Measurements from ENCODE around the gene DUXB. TPM values are rescaled to one million over a fixed set of nuclear protein-coding genes. Genes with fewer than 3 reads are reported as not detected.

DUXB gene
- total and polyA plus RNA-seq, 4 donors: not detected

DNA sequence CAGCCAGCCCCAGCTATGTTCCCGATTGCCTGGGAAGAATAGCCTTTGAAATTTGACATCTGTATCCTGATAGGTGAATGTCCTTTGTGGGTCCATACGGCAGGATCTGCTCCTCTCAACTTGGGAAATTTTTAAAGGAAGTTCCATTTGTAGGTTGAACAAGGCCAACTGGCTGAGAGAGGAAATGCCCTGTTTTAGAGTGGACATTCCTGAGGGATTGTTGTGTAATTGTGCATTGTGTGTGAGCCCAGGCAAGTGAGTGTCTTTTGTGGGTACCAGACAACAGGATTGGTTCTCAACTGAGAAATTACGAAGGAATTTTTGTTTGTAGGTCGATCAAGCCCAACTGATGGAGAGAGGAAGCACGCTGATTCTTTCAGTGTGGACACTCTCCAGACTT lies 21.9 kb downstream of the DUXB start:
- no peak overlapping the region for H3K4me3 ChIP-seq
- no peak for ATAC-seq (ENCODE audit: insufficient read depth, low FRiP score)
- WGBS, 2 donors: 78 to 84% methylated on average over 5 of the region's 5 CpGs
- H3K4me1 ChIP-seq (ENCODE audit: control insufficient read depth in 5 of 5, insufficient read depth in 5 of 5, low read length in 5 of 5): peaks cover 0 to 6% (median 0%) of the 10 kb centered on the region in 5 donors
- no peaks in the 10 kb centered on the region for H3K27me3 ChIP-seq (ENCODE audit: control insufficient read depth in 3 of 3, insufficient read depth in 3 of 3, low read length in 2 of 3)
- H3K9ac ChIP-seq (ENCODE audit: insufficient read depth in 1 of 2, low read length in 2 of 2): no peak overlapping the region
- TF ChIP-seq, protein P1, sequence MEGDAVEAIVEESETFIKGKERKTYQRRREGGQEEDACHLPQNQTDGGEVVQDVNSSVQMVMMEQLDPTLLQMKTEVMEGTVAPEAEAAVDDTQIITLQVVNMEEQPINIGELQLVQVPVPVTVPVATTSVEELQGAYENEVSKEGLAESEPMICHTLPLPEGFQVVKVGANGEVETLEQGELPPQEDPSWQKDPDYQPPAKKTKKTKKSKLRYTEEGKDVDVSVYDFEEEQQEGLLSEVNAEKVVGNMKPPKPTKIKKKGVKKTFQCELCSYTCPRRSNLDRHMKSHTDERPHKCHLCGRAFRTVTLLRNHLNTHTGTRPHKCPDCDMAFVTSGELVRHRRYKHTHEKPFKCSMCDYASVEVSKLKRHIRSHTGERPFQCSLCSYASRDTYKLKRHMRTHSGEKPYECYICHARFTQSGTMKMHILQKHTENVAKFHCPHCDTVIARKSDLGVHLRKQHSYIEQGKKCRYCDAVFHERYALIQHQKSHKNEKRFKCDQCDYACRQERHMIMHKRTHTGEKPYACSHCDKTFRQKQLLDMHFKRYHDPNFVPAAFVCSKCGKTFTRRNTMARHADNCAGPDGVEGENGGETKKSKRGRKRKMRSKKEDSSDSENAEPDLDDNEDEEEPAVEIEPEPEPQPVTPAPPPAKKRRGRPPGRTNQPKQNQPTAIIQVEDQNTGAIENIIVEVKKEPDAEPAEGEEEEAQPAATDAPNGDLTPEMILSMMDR (IDR thresholded peaks at IDR 0.05; ENCODE audit: control extremely low read depth, extremely low read depth): no peak
- H3K27ac ChIP-seq (ENCODE audit: low read depth in 1 of 2, low read length in 1 of 2): no peak overlapping the region
- H3K36me3 ChIP-seq (ENCODE audit: control insufficient read depth in 4 of 4, insufficient read depth in 4 of 4, low read length in 4 of 4): no peaks in the 10 kb centered on the region
- H3K9me3 ChIP-seq (ENCODE audit: control insufficient read depth in 4 of 4, insufficient read depth in 3 of 4, low read length in 3 of 4): no peaks in the 10 kb centered on the region
- DNase-seq: no peak

DNA sequence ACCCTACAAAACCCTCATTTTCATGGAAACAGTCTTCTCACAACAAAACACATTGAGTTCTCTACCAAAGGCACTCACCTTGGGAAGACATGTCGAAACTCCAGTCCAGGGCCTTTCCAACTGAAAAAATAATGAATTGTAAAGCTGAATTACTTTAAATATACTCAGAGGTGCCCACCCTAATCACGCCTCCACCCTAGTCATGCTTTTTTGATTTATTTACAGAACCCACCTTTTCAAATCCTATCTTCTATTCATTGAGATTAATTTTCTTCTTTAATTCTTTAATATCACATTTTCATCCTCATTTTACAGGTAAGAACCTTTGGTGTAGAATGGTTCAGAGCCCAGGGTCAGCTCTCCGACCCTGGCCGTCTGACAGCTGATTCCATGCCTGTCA lies 24.4 kb downstream of the DUXB start, which contains the start of gene CPHXL2:
Gene CPHXL2, minus strand, starts transcription at position 101 of the 400 bp plus-strand sequence. Its CDS starts 10 bp downstream, at position 91.
- 94 to 95% methylated on average over 4 of the region's 4 CpGs for WGBS, 2 donors
- peaks cover 0 to 6% (median 0%) of the 10 kb centered on the region in 5 donors for H3K4me1 ChIP-seq (ENCODE audit: control insufficient read depth in 5 of 5, insufficient read depth in 5 of 5, low read length in 5 of 5)
- no peaks in the 10 kb centered on the region for H3K36me3 ChIP-seq (ENCODE audit: control insufficient read depth in 4 of 4, insufficient read depth in 4 of 4, low read length in 4 of 4)
- H3K4me3 ChIP-seq: no peak within 1 kb of the TSS
- no peaks in the 10 kb centered on the region for H3K27me3 ChIP-seq (ENCODE audit: control insufficient read depth in 3 of 3, insufficient read depth in 3 of 3, low read length in 2 of 3)
- no peak within 1 kb of the TSS for H3K27ac ChIP-seq (ENCODE audit: low read depth in 1 of 2, low read length in 1 of 2)
- H3K9me3 ChIP-seq (ENCODE audit: control insufficient read depth in 4 of 4, insufficient read depth in 3 of 4, low read length in 3 of 4): no peaks in the 10 kb centered on the region
- no peak for DNase-seq
- TF ChIP-seq, protein P1 (IDR thresholded peaks at IDR 0.05; ENCODE audit: control extremely low read depth, extremely low read depth): no peak
- ATAC-seq (ENCODE audit: insufficient read depth, low FRiP score): no peak
- H3K9ac ChIP-seq (ENCODE audit: insufficient read depth in 1 of 2, low read length in 2 of 2): no peak within 1 kb of the TSS

DNA sequence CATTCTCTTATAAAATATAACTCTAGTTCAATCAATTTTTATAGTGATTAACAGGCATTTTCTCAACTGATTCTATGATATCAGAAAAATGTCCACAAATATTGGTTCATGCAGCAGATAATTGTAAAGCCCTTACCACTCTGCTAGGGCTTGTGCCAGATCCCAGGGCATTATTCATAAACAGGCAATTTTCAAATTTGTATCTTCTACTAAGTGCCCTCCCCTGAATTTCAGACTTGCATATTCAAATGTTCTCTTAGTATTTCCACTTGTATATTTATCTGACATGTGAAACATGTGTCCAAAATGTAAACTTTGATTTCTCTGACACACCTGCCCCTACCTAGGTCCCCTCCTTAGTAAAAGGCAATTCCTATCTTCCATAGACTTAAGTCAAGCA lies 33.8 kb downstream of the DUXB start:
- no peak for DNase-seq
- ATAC-seq (ENCODE audit: insufficient read depth, low FRiP score): no peak
- no peaks in the 10 kb centered on the region for H3K36me3 ChIP-seq (ENCODE audit: control insufficient read depth in 4 of 4, insufficient read depth in 4 of 4, low read length in 4 of 4)
- no peaks in the 10 kb centered on the region for H3K27me3 ChIP-seq (ENCODE audit: control insufficient read depth in 3 of 3, insufficient read depth in 3 of 3, low read length in 2 of 3)
- no peaks in the 10 kb centered on the region for H3K9me3 ChIP-seq (ENCODE audit: control insufficient read depth in 4 of 4, insufficient read depth in 3 of 4, low read length in 3 of 4)
- no peak overlapping the region for H3K9ac ChIP-seq (ENCODE audit: insufficient read depth in 1 of 2, low read length in 2 of 2)
- no peak overlapping the region for H3K27ac ChIP-seq (ENCODE audit: low read depth in 1 of 2, low read length in 1 of 2)
- H3K4me3 ChIP-seq: no peak overlapping the region
- TF ChIP-seq, protein P1 (IDR thresholded peaks at IDR 0.05; ENCODE audit: control extremely low read depth, extremely low read depth): no peak
- H3K4me1 ChIP-seq (ENCODE audit: control insufficient read depth in 5 of 5, insufficient read depth in 5 of 5, low read length in 5 of 5): peaks cover 0 to 1% (median 0%) of the 10 kb centered on the region in 5 donors

DNA sequence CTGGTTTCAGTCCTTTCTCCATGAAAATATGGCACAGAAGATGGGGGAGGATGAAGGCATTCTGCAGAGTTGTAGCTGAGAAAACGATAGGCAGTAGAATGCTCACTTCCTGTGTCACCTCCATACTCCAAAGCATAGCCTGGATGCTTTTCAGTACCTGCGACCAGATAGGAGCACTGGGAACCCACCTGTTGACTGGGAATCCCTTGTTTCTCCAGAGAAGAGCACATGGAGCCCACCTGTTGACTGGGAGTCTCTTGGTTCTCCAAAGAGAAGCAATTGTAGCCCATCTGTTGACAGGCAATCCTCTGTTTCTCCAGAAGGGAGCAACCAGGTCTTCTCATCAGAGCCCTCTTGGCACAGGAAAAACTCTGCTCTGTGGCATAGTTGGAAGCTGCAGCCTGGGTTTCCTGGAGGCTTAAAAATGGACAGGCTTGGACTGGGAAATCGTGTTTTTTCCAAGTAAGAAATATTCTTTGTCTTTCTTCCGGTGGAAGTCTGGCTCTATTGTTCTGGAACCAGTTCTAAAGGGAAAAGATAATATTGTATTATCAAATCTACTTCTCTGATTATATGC lies 40.4 kb downstream of the DUXB start:
- Histone ChIP-seq H3K27ac (ENCODE audit: low read depth in 1 of 2, low read length in 1 of 2) (no peak overlapping the region), H3K9me3 (ENCODE audit: control insufficient read depth in 4 of 4, insufficient read depth in 3 of 4, low read length in 3 of 4) (no peaks in the 10 kb centered on the region), H3K27me3 (ENCODE audit: control insufficient read depth in 3 of 3, insufficient read depth in 3 of 3, low read length in 2 of 3) (no peaks in the 10 kb centered on the region), H3K4me1 (ENCODE audit: control insufficient read depth in 5 of 5, insufficient read depth in 5 of 5, low read length in 5 of 5) (peaks cover 0 to 8% (median 0%) of the 10 kb centered on the region in 5 donors), H3K4me3 (no peak overlapping the region), H3K9ac (ENCODE audit: insufficient read depth in 1 of 2, low read length in 2 of 2) (no peak overlapping the region), H3K36me3 (ENCODE audit: control insufficient read depth in 4 of 4, insufficient read depth in 4 of 4, low read length in 4 of 4) (peaks cover 19 to 25% (median 23%) of the 10 kb centered on the region in 4 donors)
- ATAC-seq (ENCODE audit: insufficient read depth, low FRiP score) (no peak), DNase-seq (no peak)
- TF ChIP-seq, protein P1 (IDR thresholded peaks at IDR 0.05; ENCODE audit: control extremely low read depth, extremely low read depth): no peak
- WGBS, 2 donors: 71 to 84% methylated on average over 4 of the region's 4 CpGs

All from lung (tissue), 12 donors.